Measurements from ENCODE around the gene GRM8.
A peak's percentile ranks its signal among the peaks of the same experiment; 100 is the strongest.

GRM8 gene

DNA sequence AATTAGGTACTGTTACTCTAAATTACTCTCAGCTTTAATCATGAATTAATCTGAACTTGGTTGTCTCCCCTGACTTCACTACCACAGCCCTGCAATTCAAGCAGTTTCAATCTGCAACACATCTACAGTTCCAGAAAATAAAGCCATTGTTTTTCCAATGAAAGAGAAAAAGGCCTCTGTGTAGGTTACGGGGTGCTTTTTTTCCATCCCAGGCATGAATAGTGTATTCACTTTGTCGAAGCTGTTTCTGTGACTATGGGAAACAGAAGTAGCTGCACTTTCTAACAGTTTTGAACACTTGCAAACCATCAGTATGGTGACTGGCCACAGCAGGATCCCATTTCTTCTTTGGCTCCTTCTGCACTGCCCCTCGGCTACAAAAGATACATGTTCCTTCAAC, 460.2 kb downstream of the GRM8 start:
- Histone ChIP-seq H3K4me2 (ENCODE audit: low read length, poor library complexity, severe bottlenecking) (no peak overlapping the region), H3K9ac (ENCODE audit: low read length) (no peak overlapping the region), H2AK5ac (ENCODE audit: low read length, severe bottlenecking) (no peak overlapping the region), H2BK120ac (ENCODE audit: low read depth, low read length) (no peak overlapping the region), H3K36me3 (ENCODE audit: control insufficient read depth in 1 of 2, insufficient read depth in 2 of 2, low read depth in 1 of 2, low read length in 2 of 2) (no peaks in the 10 kb centered on the region), H3K4me3 (ENCODE audit: insufficient read depth in 1 of 2, low read depth in 1 of 2, low read length in 2 of 2) (no peak overlapping the region), H4K91ac (ENCODE audit: low read length) (no peak overlapping the region), H3K4me1 (ENCODE audit: control insufficient read depth, insufficient read depth, low read depth, low read length) (no peaks in the 10 kb centered on the region), H4K8ac (ENCODE audit: low read length) (no peak overlapping the region), H3K9me3 (ENCODE audit: control insufficient read depth, low read length) (no peaks in the 10 kb centered on the region), H2BK12ac (ENCODE audit: low read length in 2 of 2) (no peak overlapping the region), H3K14ac (ENCODE audit: low read length in 2 of 2) (no peak overlapping the region), H3K27ac (ENCODE audit: low read length, poor library complexity, severe bottlenecking) (no peak overlapping the region), H2AFZ (ENCODE audit: low read depth, low read length) (no peak overlapping the region), H3K79me1 (replicated peaks; ENCODE audit: low read length, poor library complexity, severe bottlenecking) (no peaks in the 10 kb centered on the region), H2BK5ac (ENCODE audit: low read depth, low read length, poor library complexity, severe bottlenecking) (no peak overlapping the region), H2BK15ac (ENCODE audit: low read depth, poor library complexity, severe bottlenecking) (no peak overlapping the region), H3K18ac (ENCODE audit: low read depth in 1 of 2, low read length in 2 of 2) (no peak overlapping the region), H3K23ac (ENCODE audit: low read length in 2 of 2) (no peak overlapping the region), H3K27me3 (ENCODE audit: control insufficient read depth in 1 of 2, insufficient read depth in 1 of 2, low read length in 2 of 2) (no peaks in the 10 kb centered on the region), H3K4ac (ENCODE audit: low read depth in 1 of 2, low read length in 2 of 2) (no peak overlapping the region)
- DNase-seq = no peak
- WGBS = 75% methylated on average over 3 of the region's 3 CpGs

- H2BK5ac ChIP-seq (ENCODE audit: low read depth, low read length, poor library complexity, severe bottlenecking) = no peak overlapping the region
- H2BK120ac ChIP-seq (ENCODE audit: low read depth, low read length) = no peak overlapping the region
- H3K36me3 ChIP-seq (ENCODE audit: control insufficient read depth in 1 of 2, insufficient read depth in 2 of 2, low read depth in 1 of 2, low read length in 2 of 2) = no peaks in the 10 kb centered on the region
- H4K91ac ChIP-seq (ENCODE audit: low read length) = no peak overlapping the region
- H3K27me3 ChIP-seq (ENCODE audit: control insufficient read depth in 1 of 2, insufficient read depth in 1 of 2, low read length in 2 of 2) = no peaks in the 10 kb centered on the region
- H4K8ac ChIP-seq (ENCODE audit: low read length) = no peak overlapping the region
- no peak overlapping the region for H3K23ac ChIP-seq (ENCODE audit: low read length in 2 of 2)
- no peaks in the 10 kb centered on the region for H3K4me1 ChIP-seq (ENCODE audit: control insufficient read depth, insufficient read depth, low read depth, low read length)
- H3K79me1 ChIP-seq (replicated peaks; ENCODE audit: low read length, poor library complexity, severe bottlenecking) = no peaks in the 10 kb centered on the region
- no peak overlapping the region for H2AK5ac ChIP-seq (ENCODE audit: low read length, severe bottlenecking)
- no peak overlapping the region for H3K9ac ChIP-seq (ENCODE audit: low read length)
- H3K4me2 ChIP-seq (ENCODE audit: low read length, poor library complexity, severe bottlenecking) = no peak overlapping the region
- H3K9me3 ChIP-seq (ENCODE audit: control insufficient read depth, low read length) = no peaks in the 10 kb centered on the region
- no peak for DNase-seq
- H3K27ac ChIP-seq (ENCODE audit: low read length, poor library complexity, severe bottlenecking) = no peak overlapping the region
- H3K14ac ChIP-seq (ENCODE audit: low read length in 2 of 2) = no peak overlapping the region
- H3K4ac ChIP-seq (ENCODE audit: low read depth in 1 of 2, low read length in 2 of 2) = no peak overlapping the region
- H3K18ac ChIP-seq (ENCODE audit: low read depth in 1 of 2, low read length in 2 of 2) = no peak overlapping the region
- H2BK12ac ChIP-seq (ENCODE audit: low read length in 2 of 2) = no peak overlapping the region
- H2BK15ac ChIP-seq (ENCODE audit: low read depth, poor library complexity, severe bottlenecking) = no peak overlapping the region
- H3K4me3 ChIP-seq (ENCODE audit: insufficient read depth in 1 of 2, low read depth in 1 of 2, low read length in 2 of 2) = no peak overlapping the region
- no peak overlapping the region for H2AFZ ChIP-seq (ENCODE audit: low read depth, low read length)
Measured at GRCh38 chr7:126791306-126791705, 461.4 kb downstream of the GRM8 start.

DNA sequence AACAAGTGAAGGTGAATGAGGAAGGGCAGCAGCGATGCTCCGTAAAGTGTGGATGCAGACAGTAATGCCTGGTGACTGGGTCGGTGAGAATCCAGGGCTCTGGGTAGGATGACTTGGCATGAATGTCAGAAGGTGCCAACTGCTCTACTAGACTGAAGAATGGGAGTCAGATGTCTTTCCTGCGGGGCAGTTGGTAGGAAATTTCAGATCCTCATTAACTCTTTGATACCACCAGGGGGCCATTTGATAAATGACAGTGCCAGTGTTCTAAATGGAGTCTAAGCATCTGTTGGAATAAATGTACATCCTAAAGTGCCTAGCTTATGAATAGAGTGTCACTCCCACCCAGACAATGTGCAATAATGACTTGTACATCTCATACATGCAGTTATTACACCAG, 462.0 kb downstream of the GRM8 start:
- H3K36me3 ChIP-seq (ENCODE audit: control insufficient read depth in 1 of 2, insufficient read depth in 2 of 2, low read depth in 1 of 2, low read length in 2 of 2) = no peaks in the 10 kb centered on the region
- no peak overlapping the region for H4K91ac ChIP-seq (ENCODE audit: low read length)
- no peak overlapping the region for H3K9ac ChIP-seq (ENCODE audit: low read length)
- H3K9me3 ChIP-seq (ENCODE audit: control insufficient read depth, low read length) = no peaks in the 10 kb centered on the region
- H3K23ac ChIP-seq (ENCODE audit: low read length in 2 of 2) = no peak overlapping the region
- H2AFZ ChIP-seq (ENCODE audit: low read depth, low read length) = no peak overlapping the region
- H3K27me3 ChIP-seq (ENCODE audit: control insufficient read depth in 1 of 2, insufficient read depth in 1 of 2, low read length in 2 of 2) = no peaks in the 10 kb centered on the region
- no peak overlapping the region for H3K27ac ChIP-seq (ENCODE audit: low read length, poor library complexity, severe bottlenecking)
- H2AK5ac ChIP-seq (ENCODE audit: low read length, severe bottlenecking) = no peak overlapping the region
- no peak overlapping the region for H2BK15ac ChIP-seq (ENCODE audit: low read depth, poor library complexity, severe bottlenecking)
- H2BK12ac ChIP-seq (ENCODE audit: low read length in 2 of 2) = no peak overlapping the region
- H3K4ac ChIP-seq (ENCODE audit: low read depth in 1 of 2, low read length in 2 of 2) = no peak overlapping the region
- no peak overlapping the region for H2BK5ac ChIP-seq (ENCODE audit: low read depth, low read length, poor library complexity, severe bottlenecking)
- no peak overlapping the region for H3K4me2 ChIP-seq (ENCODE audit: low read length, poor library complexity, severe bottlenecking)
- 96% methylated on average over 3 of the region's 4 CpGs for WGBS
- no peak overlapping the region for H3K4me3 ChIP-seq (ENCODE audit: insufficient read depth in 1 of 2, low read depth in 1 of 2, low read length in 2 of 2)
- H3K14ac ChIP-seq (ENCODE audit: low read length in 2 of 2) = peak overlapping the region in 1 of 2 experiments; percentile 15
- no peak for DNase-seq
- H3K79me1 ChIP-seq (replicated peaks; ENCODE audit: low read length, poor library complexity, severe bottlenecking) = no peaks in the 10 kb centered on the region
- no peak overlapping the region for H2BK120ac ChIP-seq (ENCODE audit: low read depth, low read length)
- H3K4me1 ChIP-seq (ENCODE audit: control insufficient read depth, insufficient read depth, low read depth, low read length) = no peaks in the 10 kb centered on the region
- no peak overlapping the region for H3K18ac ChIP-seq (ENCODE audit: low read depth in 1 of 2, low read length in 2 of 2)
- H4K8ac ChIP-seq (ENCODE audit: low read length) = no peak overlapping the region

DNA sequence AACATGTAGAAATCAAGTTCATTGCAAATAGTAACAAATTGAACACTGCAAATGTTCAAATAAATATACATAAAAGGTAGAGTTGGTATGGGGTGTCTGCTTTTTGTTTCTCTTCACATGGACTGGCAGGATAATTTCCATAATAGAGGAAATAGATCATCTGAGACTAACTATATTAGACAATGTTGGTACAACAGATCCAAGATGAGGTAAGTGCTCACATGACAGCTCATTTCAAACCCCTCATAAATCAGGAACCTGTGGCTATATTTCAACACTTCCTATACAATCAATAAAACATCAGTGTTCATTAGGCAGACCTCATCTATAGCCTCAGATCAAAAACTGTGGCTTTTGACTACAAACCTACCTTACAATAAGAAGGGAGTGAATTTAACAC, 469.1 kb downstream of the GRM8 start:
- H3K36me3 ChIP-seq (ENCODE audit: control insufficient read depth in 1 of 2, insufficient read depth in 2 of 2, low read depth in 1 of 2, low read length in 2 of 2) = no peaks in the 10 kb centered on the region
- no peaks in the 10 kb centered on the region for H3K4me1 ChIP-seq (ENCODE audit: control insufficient read depth, insufficient read depth, low read depth, low read length)
- H3K4me2 ChIP-seq (ENCODE audit: low read length, poor library complexity, severe bottlenecking) = no peak overlapping the region
- no peak overlapping the region for H2AFZ ChIP-seq (ENCODE audit: low read depth, low read length)
- DNase-seq = no peak
- H2BK5ac ChIP-seq (ENCODE audit: low read depth, low read length, poor library complexity, severe bottlenecking) = no peak overlapping the region
- H3K18ac ChIP-seq (ENCODE audit: low read depth in 1 of 2, low read length in 2 of 2) = no peak overlapping the region
- H2AK5ac ChIP-seq (ENCODE audit: low read length, severe bottlenecking) = no peak overlapping the region
- no peak overlapping the region for H2BK15ac ChIP-seq (ENCODE audit: low read depth, poor library complexity, severe bottlenecking)
- no peak overlapping the region for H4K8ac ChIP-seq (ENCODE audit: low read length)
- H3K9ac ChIP-seq (ENCODE audit: low read length) = no peak overlapping the region
- no peak overlapping the region for H3K14ac ChIP-seq (ENCODE audit: low read length in 2 of 2)
- H3K23ac ChIP-seq (ENCODE audit: low read length in 2 of 2) = no peak overlapping the region
- H3K27ac ChIP-seq (ENCODE audit: low read length, poor library complexity, severe bottlenecking) = no peak overlapping the region
- no peak overlapping the region for H3K4ac ChIP-seq (ENCODE audit: low read depth in 1 of 2, low read length in 2 of 2)
- no peak overlapping the region for H2BK12ac ChIP-seq (ENCODE audit: low read length in 2 of 2)
- H4K91ac ChIP-seq (ENCODE audit: low read length) = no peak overlapping the region
- no peak overlapping the region for H3K4me3 ChIP-seq (ENCODE audit: insufficient read depth in 1 of 2, low read depth in 1 of 2, low read length in 2 of 2)
- H3K79me1 ChIP-seq (replicated peaks; ENCODE audit: low read length, poor library complexity, severe bottlenecking) = no peaks in the 10 kb centered on the region
- H3K9me3 ChIP-seq (ENCODE audit: control insufficient read depth, low read length) = no peaks in the 10 kb centered on the region
- H3K27me3 ChIP-seq (ENCODE audit: control insufficient read depth in 1 of 2, insufficient read depth in 1 of 2, low read length in 2 of 2) = no peaks in the 10 kb centered on the region
- no peak overlapping the region for H2BK120ac ChIP-seq (ENCODE audit: low read depth, low read length)

Data from mesenchymal stem cell (in vitro differentiated cells and primary cell).